ENCODE data around the gene IFT25.

IFT25 gene

DNA sequence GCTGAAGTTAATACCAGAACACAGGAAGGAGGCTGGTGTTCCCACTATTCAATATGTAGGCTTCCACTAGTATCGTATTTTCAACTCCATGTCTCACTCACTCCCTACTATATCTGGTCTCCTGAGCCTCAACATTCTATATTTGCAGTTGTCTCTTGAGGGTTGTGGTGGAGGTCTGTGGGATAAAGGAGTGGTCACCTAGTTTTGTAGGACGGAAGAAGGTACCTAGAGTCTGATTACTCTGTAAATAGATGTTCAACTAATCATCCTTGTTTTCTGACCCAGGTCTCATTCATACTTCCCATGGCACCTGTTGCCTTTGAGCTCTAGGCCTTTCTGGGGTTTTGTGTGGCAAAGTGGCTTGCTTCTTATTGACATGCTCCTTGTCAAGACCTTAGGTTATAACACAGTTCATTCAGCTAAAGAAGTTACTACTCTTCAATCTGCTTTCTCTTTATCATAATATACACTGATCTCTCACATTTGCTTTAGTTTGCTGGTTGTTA is 18.1 kb downstream of the IFT25 start:
- DNase-seq (ENCODE audit: low read depth) = no peak

DNA sequence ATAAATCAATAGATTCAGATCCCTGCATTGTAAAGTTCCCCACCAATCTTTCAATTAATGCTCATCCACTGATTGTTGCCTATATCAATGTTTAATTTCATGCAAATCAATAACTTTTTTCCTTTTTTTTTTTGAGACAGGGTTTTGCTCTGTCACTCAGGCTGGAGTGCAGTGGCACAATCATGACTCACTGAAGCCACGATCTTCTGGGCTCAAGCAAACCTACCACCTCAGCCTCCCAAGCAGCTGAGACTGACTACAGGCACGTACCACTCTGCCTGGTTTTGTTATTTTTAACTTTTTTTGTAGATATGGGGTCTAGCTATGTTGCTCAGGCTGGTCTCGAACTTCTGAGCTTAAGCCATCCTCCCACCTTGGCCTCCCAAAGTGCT is 25.8 kb downstream of the IFT25 start:
- no peak for DNase-seq (ENCODE audit: low read depth)

DNA sequence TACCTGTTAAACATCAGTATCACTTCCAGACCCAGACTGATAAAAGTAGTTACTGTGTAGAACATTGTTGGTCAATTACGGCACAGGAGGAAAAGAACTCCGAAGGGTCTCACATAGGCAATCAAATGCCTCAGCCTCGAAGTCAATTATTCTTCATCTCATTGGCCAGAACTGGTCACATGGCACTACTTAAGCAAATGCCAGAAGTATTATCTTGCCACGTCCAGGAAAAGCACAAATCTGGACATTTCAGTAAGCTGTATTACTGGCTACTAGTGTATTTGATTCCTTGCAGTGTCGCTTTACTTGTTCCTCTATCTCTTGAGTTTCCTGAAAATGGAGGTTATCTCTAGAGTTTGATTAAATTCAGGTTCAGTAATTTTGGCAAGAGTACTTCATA is 27.2 kb downstream of the IFT25 start:
- DNase-seq (ENCODE audit: low read depth) = no peak

DNA sequence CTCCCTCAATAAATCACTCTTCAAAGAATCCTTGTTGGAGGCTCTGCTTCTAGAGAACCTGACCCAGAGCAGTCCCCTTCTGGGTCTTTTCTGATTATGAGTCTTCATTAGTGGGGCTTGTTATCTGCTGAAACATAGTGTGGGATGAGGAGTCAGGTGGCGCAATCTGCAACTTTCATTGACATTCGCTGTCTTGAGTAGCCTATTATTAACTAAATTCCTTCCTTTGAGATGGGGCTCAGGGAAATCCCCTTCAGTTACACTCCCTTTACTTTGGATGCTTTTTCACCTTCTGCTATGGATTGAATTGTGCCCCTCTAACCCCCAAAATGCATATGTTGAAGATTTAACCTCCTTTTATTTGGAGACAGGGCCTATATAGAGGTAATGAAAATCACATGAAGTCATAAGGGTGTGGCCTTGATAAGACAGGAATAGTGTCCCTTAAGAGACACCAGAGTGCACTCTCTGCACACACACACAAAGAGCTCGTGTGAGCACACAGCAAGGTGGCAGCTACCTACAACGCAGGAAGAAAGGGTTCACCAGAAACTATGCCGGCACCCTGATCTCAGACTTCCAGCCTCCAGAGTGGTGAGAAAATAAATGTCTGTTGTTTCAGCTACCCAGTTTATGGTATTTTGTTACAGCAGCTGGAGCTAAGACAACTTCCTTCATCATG is 32.0 kb downstream of the IFT25 start:
- DNase-seq (ENCODE audit: low read depth) = no peak

DNA sequence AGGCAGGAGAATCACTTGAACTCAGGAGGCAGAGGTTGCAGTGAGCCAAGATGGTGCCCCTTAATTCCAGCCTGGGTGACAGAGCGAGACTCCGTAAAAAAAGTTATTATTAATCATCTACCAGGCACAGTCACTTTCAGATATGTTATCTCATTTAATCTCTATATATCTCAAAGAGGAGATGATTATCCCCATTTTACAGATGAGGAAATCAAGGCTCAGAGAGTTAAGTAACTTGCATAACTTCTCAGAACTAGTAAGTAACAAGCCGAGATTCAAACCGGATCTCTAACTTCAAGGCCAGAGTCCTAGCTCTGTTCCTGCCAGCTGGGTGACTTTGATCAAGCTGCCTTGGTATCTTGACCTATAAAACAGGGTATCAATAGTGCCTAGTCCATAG is 34.1 kb downstream of the IFT25 start:
- no peak for DNase-seq (ENCODE audit: low read depth)

DNA sequence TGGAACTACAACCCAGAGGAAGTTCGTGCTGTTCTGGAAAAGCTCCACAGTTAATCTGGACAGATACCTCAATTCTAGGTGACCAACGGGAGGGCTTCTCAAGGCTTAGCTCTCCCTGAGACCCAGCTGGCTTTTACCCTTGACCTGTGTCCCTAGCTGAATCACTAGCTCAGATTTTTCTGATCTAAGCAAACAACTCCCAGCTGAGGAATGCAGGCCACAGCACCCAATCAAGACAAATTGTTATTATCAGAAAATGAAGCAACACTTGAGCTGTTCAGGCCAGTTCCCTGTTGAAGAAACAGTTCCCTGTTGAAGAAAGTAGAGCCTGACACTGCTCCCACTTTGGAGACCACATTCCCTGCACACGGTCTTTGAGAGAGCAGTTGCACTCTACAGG is 35.6 kb downstream of the IFT25 start:
- DNase-seq (ENCODE audit: low read depth) = no peak

DNA sequence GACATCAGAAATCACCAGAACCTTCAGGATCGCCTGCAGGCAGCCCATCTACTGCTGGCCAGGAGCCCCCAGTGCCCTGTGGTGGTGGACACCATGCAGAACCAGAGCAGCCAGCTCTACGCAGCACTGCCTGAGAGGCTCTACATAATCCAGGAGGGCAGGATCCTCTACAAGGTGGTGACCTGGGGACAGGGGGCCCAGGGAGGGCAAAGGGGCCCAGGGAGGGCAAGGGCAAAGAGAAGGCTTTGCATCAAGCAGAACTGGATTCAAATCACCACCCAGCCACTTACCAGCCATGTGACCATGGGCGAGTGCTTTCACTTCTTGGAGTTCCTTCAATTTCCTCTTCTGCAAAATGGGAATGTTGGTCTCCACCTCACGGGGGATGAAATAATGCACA is 39.4 kb downstream of the IFT25 start:
- no peak for DNase-seq (ENCODE audit: low read depth)

DNA sequence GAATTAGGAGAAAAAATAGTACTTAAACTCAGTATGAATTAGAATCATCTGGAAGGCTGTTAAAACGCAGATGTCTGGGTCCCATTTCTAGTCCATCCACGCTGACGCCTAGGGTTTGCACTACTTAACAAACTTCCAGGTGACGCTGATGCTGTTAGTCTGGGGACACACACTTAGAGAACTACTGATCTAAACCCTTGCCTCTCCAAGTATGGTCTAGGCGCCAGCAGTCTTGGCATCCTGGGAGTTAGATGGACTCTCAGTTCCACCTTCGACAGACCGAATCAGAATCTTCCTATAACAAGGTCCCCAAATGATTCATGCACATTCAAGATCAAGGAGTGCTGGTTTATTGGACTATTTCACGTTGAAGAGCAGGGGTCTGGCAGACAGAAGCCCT is 40.0 kb downstream of the IFT25 start:
- DNase-seq (ENCODE audit: low read depth) = no peak

DNA sequence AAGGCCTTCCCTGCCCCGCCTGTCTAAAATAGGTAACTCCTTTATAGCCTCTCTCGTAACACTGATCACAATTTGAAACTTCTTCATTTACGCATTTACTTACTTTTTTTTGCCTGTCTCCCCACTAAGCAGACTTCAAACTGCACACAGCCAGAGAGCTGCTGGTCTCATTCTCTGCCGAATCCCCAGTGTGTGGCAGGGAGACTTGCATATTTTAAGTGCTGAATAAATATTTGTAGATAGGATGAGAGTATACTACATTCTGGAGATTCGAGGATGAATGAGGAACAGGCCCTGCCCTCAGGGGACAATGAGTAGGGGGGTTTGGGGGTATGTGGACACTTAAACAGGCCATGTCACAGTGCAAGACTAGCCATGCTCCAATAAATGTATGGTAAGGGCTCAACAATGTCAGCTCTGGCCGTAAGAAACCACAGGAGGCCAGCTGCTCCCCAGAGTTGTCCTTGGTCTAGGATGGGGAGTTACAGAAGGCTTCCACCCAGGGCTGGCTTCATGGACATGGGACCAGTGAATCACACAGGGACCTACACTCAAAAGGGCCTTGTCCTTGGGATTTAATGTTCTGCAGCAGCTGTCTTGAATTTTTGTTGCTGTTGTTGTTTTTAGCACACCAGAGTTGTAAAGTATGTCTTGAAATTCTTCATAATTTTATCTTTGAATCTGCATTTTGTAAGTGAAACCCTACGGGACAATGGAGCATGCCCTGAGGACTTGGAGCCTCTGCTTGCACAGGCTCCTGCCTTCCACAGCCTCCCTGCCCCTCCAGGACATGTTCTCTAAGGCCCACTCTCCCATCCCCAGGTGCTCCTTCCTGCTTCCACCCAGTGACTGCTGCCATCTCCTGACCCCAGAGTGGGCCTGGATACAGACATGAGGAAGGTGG is 43.0 kb downstream of the IFT25 start:
- no peak for DNase-seq (ENCODE audit: low read depth)

DNA sequence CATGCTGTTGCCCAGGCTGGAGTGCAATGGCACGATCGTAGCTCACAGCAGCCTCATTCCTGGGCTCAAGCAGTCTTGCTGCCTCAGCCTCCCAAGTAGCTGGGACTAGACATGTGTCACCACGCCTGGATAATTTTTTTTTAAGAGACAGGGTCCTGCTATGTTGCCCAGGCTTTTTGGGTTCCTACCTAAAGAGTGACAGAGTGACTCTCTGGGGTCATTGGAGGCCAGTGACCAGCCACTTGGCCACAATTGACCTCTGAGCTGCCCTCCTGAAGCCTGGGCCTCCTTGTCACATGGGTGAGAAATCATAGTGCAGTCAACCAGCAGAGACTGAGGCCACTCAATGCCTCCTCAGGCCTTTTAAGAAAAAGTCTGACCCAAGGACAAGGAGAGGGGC is 45.8 kb downstream of the IFT25 start:
- no peak for DNase-seq (ENCODE audit: low read depth)

DNA sequence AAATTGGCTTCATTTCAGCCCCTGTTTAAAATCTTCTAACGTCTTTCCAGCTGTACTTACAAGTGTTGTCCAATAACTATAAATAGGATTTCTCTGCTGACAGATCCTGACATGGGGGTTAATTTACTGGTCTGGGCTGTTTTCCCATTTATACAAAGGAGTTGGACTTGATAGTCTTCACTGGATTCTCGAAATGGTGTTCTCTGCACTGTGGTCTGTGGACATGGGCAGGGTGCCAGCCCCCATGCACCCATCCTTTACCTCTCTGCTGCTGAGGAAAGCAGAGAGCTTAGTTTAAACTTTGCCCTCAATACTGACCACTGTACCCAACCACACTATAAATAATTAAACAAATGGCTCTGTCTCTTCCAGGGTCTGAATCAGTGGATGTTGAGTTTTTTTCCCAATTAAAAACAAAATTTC is 46.3 kb downstream of the IFT25 start:
- no peak for DNase-seq (ENCODE audit: low read depth)

DNA sequence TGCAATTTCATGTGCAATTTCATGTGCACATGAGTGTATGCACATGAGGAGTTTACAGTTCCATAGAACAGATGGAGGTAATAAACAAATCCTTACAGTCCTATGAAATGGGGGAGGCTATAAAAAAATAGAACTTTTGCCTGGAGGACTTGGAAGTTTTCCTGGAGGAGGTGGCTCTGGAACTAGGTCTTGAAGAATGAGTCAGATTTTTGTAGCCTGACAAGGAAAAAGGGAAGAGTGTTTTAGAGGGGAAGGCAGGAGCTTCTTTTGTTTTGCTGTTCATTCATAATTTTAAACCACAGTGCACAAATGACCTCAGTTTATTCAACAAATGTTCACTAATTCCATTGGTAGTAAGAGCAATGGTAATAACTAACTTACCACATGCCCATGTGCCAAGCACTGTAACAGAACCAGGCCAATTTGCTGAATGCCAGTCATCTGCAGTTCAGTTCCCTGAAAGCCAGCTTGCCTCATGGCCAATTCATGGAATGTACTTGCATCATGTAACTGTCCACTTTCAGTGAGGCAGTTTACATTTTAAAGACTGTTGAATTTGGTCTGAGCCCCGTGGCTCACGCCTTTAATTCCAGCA is 48.8 kb downstream of the IFT25 start:
- peak; percentile 87 for DNase-seq (ENCODE audit: low read depth)

DNA sequence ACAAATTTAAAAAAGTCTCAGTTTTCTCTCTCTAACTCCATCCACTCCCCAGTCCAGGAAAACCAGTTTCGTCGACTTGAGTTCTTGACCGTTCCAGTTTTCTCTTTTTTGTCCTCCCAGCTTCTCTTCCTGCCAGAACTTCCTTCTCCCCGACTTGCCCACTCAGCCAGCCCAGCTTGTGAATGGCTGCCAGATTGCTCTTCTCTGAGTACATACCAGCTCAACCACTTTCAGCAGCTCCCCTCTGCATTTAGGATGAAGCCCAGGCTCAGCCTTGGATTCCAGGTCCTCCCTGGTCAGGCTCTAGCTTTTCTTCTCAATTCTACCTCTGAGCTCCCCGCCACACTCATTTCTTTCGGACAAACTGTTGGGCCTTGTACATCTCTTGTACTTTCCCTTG is 50.1 kb downstream of the IFT25 start:
- DNase-seq (ENCODE audit: low read depth) = no peak

DNA sequence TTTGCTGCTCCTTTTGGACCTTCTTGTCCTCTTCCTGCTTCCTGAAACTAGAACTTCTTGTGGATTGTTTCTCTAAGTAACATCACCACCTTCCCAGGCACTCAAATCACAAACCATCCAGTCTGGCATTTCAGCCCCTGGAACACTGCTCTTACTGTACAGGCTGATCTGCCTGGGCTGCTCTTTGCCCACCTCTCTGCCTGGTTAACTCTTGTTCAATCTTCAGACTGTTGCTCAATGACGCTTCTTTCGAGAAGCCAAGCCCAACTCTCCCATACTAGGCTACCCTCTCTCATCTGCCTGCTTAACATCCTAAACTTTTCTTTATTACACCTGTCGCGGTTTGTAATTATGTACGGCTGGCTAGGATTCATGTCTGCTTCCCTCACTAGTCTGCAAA is 50.9 kb downstream of the IFT25 start:
- DNase-seq (ENCODE audit: low read depth) = no peak

DNA sequence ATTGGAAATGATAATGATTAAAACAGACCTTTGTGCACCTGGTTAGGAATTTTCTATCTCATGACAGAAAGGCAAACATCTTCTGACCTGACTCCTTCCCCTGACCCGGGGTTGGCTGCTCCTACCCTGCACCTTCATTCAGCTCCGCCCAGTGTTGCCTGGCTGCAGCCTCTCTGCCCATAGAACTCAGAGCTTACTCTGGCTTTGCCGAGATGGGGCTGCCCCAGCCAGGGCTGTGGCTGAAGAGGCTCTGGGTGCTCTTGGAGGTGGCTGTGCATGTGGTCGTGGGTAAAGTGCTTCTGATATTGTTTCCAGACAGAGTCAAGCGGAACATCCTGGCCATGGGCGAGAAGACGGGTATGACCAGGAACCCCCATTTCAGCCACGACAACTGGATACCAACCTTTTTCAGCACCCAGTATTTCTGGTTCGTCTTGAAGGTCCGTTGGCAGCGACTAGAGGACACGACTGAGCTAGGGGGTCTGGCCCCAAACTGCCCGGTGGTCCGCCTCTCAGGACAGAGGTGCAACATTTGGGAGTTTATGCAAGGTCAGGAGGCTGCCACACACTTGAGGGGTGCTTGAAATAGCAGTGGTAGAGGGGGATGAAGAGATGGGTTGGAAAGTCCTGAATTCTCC is 51.4 kb downstream of the IFT25 start, which contains the start of gene DIO1:
Gene DIO1, plus strand, starts transcription at position 189 of the 638 bp plus-strand sequence. Its CDS starts 24 bp downstream, at position 213.
- no peak for DNase-seq (ENCODE audit: low read depth)

DNA sequence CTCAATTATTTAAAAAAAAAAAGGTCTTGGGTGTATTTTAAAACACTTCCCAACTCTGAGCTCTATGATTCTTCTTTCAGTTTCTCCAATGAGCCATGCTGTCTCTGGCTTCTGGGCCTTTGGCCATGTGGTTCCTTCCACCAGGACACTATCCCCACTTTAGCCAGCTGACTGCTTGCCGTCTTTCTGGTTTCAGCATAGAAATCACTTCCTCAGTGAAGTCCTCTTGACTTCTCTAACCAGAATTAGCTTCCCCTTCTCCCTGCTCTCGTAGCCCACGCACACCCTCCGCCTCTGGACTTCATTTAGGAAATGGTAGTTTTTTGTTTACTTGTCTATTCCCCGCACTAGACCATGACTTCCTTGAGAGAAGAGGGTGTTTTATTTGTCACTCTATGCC is 52.6 kb downstream of the IFT25 start:
- DNase-seq (ENCODE audit: low read depth) = no peak

DNA sequence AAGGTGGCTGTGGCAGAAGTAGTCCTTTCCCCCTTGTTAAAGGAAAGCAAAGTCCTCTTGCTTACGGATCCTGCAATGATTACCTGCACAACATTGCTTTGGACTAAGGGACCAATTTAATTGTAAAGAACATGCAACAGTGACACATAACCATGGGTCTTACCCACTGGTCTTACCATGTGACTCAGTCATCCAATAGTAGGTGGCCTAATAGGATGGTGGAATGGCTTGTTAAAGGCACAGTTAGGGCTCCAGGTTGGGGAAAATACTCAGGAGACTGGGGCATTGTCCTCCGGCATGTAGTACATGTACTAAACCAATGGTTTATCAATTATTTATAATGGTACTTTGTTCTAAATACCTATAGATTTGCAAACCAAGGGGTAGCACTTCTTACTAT is 53.8 kb downstream of the IFT25 start:
- no peak for DNase-seq (ENCODE audit: low read depth)

DNA sequence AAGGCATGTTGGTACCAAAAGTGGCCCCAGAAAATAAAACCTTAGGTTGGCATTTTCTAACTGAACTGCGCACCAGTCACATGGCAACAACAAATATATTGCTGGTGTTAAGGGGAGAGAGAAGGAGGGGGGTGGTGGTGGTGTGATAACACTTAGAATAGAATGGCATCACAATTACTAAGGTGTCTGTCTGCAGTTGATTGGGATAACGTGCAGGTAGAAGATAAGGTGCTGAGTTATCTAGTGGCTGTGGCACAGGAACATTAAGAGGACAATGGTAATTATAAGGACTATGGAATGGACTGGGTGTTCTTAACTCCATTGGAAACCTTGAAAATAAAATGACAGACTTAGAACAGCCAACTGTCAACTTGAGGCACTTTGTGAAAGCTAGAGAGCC is 54.5 kb downstream of the IFT25 start:
- DNase-seq (ENCODE audit: low read depth) = no peak

DNA sequence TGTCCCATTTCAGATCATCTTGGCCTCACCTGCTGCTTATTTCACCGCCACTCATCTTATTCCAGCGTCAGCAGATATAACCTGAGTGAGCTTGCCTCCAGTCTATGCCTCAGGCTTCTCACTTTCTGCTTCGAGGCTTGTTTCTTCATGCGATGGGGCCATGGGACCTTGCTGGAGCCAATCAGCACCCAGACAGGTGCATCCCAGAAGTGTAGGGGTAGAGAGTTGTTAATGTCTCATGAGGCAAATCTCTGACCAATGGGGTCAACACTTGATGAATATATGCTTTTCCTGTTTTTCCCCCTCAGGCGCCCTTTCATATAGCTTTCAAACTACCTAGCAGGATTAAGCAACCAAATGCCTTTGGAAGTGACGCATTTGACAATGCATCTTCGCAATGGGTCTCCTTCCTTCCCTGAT is 55.0 kb downstream of the IFT25 start:
- DNase-seq (ENCODE audit: low read depth) = no peak

DNA sequence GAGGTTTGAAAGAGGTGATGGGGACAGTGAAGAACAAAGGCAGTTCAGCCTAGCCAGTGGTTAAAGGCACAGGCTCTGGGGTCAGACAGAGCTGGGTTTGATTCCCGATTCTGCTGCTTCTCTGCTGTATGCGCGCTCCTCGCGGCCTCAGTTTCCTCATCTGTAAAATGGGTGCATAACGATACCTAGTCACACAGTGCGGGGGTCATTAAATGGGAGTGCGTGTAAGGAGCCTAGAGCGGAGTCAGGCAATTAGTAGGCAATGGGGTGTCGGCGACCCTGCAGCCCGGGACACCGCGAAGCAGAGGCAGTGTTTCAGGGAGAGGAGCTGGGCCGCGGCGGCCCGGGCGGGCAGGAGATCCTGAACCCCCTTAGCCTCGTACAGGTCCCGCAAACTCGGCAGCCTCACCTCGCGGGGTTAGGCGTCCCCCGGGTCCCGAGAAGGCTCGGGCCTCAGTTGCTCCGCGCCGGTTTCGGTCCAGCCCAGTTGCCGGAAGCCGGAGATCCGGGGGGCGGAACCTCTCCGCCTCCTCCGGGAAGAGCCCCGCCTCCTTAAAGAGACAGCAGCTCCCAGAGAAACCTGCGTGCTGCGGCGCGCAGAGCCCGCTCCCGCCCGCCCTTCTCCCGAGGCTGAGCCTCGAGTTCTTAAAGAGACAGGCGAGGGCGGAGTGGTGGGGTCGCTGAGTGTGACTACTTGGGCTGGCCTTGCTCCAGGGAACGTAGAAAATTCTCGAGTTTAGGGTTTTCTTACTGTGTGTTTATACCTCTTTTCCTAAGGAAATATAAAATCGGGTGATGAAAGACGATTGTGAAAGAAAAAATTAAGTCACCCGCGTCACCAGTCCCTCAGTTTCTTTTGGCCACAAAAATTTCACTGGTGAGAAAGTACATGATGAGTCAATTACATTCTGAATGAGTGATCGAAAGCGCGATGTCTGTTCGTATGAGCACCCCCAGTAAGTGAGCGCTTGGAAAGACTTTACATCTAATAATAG is 55.9 kb downstream of the IFT25 start, which contains the start of gene YIPF1:
Gene YIPF1, minus strand, starts transcription at position 494 of the 995 bp plus-strand sequence. CDS start 860 bp downstream, outside the sequence.
- peak; percentile 72 for DNase-seq (ENCODE audit: low read depth)

DNA sequence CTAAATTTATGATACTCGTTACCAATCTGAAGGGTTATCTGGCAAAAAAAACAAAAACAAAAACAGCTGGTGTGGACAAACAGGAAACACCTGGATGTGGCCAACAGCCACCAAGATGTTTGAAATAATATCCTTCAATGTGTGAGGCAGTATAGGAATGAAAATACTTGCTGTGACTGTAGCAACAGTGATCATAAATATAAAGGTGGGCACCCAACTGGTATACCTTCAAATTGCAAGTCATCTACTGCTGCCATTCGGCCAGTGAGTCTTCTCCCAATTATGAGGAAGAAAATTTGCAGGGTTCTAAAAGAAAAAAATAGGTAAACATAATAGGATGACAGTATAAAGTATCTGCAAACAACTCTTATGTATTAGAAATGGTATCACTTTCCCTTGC is 56.8 kb downstream of the IFT25 start:
- no peak for DNase-seq (ENCODE audit: low read depth)
